Suppressor macrophage treated with lipopolysaccharide for 4 hours (primary cell): ENCODE results near the gene YBX3.

Source experiments
- DNase-seq: peaks from one replicate; pipeline ENCODE4 v3.0.0-alpha.2; 2020

Gene YBX3

DNA sequence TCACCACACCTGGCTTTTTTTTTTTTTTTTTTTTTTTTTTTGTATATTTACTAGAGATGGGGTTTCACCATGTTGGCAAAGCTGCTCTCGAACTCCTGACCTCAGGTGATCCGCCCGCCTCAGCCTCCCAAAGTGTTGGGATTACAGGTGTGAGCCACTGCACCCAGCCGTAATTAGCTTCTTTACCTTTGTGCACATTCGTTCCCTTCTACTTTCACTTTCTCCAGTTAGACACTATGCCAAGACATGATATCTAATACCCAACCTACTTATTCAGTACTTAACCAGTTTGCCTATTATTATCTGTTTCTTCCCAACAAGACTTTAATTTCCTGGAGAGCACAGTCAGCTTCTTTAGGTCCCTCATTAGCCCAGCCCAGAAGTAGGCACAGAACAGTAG, 54.6 kb downstream of the YBX3 start:
- no peak for DNase-seq

DNA sequence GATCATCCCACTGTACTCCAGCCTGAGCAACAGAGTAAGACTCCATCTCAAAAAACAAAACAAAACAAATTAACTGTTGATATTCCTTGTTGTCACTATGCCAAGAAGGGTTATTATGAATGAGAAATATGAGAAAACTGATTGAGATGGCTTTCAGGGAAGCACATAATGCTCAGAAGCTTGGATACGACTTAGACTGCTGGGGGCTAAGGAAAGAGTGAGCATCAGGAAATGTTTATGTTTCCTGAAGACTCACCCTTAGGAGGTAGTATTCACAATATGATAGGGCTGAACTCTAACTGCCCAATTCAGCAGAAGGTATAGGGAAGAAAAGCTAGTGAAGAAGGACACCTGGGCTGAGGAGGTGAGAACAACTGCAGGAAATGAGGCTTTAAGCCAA, 55.5 kb downstream of the YBX3 start:
- no peak for DNase-seq

DNA sequence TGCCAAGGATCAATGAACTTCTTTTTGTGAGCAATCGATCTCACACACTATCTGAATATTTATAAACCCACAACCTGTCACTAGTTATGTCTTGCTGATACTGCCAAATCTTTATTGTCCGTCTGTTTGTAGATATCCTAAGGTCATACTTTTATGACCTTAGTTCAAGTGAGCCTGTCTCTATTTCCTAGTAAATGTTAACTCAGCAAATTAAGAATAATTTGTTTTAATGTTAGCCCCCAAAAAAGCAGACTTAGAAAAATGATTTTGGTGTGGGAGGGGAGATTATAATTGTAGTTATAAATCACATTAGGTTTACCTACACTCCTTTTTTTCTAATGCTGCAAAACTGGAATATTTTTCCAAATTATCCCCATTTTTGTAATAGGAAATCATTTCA, 58.6 kb downstream of the YBX3 start:
- DNase-seq, result no peak

DNA sequence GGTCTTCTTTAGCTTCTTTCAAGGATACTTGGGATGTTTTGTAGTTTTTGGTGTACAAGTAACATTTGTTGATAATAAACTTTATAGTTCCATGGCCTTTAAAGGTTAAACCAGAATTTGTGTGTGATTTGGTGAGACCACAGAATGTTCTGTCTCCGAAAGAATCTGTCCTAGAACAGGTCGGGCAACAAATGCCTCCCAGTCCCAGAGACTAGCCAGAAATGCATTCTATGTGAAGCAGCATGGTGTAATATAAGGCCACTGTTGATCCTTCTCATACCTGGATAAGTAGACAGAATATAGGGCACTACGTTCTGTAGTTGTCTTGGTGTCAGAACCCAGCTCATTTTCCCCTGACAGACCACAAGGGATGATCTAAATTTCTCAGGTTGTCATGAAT, 59.3 kb downstream of the YBX3 start:
- no peak for DNase-seq

DNA sequence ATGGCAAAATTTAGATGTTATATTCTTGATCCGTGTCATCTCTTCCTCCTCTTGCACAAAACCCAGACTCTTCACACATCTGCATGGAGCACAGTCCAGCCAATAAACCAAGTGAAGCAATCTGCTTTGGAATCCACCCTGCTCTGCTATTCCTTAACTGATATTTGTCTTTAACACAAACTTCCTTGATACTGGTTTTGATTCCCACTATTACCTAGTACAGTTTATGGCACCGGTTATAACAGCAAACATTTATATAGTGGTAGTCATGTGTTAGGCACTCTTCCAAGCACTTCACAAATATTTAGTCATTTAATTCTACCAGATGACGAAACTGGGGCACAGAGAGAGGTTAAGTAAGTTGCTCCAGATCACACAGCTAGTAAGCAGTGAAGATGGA, 61.8 kb downstream of the YBX3 start:
- no peak for DNase-seq

DNA sequence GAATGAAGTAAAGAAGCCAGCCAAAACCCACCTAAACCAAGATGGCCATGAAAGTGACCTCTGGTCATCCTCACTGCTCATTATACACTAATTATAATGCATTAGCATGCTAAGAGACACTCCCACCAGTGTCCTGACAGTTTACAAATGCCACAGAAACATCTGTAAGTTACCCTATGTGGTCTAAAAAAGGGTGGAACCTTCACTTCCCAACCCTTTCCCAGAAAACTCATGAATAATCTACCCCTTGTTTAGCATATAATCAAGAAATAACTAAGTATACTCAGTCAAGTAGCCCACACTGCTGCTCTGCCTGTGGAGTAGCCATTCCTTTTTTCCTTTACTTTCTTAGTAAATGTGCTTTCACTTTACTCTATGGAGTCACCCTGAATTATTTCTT, 69.1 kb downstream of the YBX3 start:
- no peak for DNase-seq

DNA sequence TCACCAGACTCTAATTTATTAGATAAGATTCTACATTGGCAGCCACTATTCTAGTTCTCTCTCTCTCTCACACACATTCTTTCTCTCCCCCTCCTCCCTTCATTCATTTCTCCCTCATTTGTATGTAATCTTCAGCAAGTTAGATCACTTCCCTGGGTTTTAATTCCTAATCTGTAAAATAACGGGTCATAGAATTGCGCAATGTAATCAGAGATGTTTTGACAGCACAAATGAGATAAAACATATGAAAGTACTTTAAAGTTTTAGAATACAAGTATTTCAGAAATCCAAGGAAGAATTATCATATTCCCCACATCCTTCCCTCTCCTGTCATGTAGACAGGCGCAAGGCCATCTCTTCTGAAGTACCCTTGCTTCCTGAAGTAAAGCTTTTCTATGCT, 70.9 kb downstream of the YBX3 start:
- no peak for DNase-seq
